CD4-positive, alpha-beta T cell treated with Interleukin-15 for 4 hours (primary cell): ENCODE measurements around the gene RBM28.

Source experiments
- DNase-seq: peaks from one replicate; pipeline ENCODE4 v3.0.0-alpha.2; 2020; ENCODE audit warnings: low spot score

The RBM28 gene

GRCh38 chr7:128262273-128263028, 81.3 kb downstream of the RBM28 start:
- no peak for DNase-seq

- DNase-seq = no peak
Measured at GRCh38 chr7:128260069-128260795, 83.5 kb downstream of the RBM28 start.

- DNase-seq = no peak
Measured at GRCh38 chr7:128259131-128260061, 84.3 kb downstream of the RBM28 start.

DNA sequence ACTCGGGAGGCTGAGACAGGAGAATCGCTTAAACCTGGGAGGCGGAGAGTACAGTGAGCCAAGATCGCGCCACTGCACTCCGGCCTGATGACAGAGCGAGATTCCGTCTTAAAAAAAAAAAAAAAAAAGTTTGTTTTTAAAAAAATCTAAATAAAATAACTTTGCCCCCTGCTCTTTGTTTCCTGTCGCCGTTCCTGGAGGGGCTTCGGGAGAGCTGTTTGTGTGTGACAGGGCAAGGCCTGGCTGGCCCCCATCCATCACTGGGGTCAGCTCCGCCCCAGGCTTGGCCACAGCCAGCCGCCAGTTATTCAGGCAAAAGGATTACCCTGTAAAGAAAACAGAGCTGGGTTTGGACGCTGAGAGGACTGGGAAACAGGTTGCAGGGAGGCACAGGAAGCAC, 86.2 kb downstream of the RBM28 start:
- no peak for DNase-seq

GRCh38 chr7:128255271-128255670, 88.4 kb downstream of the RBM28 start:
- DNase-seq = no peak

DNA sequence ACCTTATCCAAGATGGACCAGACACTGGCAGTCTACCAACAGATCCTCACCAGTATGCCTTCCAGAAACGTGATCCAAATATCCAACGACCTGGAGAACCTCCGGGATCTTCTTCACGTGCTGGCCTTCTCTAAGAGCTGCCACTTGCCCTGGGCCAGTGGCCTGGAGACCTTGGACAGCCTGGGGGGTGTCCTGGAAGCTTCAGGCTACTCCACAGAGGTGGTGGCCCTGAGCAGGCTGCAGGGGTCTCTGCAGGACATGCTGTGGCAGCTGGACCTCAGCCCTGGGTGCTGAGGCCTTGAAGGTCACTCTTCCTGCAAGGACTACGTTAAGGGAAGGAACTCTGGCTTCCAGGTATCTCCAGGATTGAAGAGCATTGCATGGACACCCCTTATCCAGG, 89.2 kb downstream of the RBM28 start:
- no peak for DNase-seq

DNA sequence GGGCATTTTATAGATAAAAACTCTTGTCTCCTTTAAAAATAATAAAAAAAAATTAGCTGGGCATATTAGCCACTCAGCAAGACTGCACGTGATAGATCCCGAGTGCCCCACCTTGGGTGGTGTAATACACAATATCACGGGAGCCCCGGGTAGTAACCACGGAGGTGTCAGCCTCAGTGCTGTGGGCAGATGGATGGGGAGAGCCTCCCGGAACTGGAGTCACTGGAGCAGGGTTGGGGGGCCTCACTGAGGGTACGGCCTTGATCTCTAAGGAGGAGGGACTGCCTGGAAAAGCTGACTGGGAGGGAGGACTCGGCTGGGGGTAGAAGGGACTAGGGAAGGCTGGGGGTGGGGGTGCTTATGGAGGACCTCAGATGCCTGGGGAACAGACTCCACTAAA, 90.0 kb downstream of the RBM28 start:
- no peak for DNase-seq

GRCh38 chr7:128251337-128251736, 92.4 kb downstream of the RBM28 start:
- DNase-seq = no peak
